AG09319 (cell line): Measurements from ENCODE around the gene CDH4.

Source experiments
- DNase-seq: peaks from one replicate; pipeline ENCODE4 v3.0.0-alpha.2; 2010; ENCODE audit warnings: low read depth; ENCODE audit errors: extremely low read depth
- CTCF ChIP-seq: IDR thresholded peaks from 2 replicates; pipeline ENCODE4 v1.5.1; 2011; ENCODE audit warnings: low read depth, mild to moderate bottlenecking, inconsistent platforms, low read length, moderate library complexity

Gene CDH4

DNA sequence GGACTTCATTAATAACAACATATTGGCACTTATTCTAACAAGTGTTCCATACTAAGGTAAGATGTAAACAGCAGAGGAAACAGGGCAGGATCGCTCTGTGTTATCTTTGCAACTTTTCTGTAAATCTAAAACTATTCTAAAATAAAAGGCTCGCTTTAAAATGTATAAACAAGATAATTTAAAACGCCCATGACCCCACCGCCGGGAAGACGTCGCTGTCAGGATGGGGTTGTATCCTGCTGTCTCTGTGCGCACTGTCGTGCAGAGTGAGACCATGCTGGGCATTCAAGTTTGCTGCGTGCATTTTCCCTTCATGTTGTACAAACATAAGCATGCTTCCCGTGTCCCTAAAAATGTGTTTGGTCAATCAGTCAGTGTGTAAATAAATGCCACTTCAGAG is 255.7 kb downstream of the CDH4 start:
- DNase-seq = no peak
- no peak for TF ChIP-seq CTCF

DNA sequence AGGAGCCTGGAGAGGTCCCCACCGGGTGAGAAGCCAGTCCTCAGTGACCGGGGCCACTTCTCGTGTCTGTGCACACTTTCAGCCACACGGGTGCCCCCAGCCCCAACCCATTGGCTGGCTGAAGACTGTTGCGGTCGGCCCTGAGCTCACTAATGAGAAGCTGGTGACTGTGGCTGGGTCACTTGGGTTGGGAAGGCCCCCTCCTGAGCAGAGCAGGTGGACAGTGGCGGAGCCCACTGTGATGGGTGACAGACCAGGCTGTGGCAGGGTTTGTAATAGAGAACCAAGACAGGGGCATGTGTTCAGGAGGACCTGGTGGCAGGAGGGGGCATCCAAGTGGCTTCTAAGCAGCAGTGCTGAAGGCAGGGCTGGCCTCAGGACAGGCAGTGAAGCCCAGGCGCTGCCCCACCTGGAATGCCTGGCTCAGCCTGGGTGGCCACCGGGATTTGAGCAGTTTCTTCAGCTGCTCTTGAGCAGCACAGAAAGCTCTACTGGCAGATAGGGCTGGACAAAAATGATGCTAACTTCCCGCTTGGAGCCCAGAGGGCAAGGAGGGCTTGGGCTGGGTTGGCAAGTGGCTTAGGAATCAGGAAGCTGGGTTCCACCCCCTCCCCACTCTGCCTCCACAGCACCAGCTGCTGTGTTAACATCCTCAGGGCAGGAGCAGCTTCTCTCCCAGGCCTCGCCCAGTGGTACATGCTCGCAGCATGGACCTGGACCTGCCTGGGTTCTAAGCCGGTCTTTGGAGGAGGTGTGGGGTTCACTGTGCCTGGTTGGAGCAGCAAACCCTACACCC is 256.4 kb downstream of the CDH4 start:
- no peak for TF ChIP-seq CTCF

DNA sequence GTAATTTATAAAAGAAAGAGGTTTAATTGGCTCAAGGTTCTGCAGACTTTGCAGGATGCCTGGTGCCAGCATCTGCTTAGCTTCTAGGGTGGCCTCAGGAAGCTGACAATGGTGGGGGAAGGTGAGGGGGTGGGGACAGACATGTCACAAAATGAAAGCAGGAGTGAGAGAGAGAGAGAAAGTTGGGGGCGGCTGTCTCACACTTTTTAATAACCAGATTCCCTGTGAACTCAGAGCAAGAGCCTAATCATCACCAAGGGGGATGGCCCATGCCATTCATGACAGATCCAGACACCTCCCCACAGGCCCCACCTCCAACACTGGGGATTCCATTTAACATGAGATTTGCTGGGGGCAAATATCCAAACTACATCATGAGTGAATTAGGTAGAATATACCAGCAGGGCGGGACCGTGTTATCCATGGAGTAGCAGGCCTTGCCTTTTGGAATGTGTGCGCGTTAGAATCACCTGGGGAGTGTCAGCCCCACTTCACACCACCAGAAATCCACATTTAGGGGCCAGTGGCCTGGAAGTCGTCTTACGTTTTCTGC is 258.8 kb downstream of the CDH4 start:
- DNase-seq = no peak
- TF ChIP-seq CTCF = no peak

More for the DNA sequence above, 256.4 kb downstream of the CDH4 start:
- no peak for DNase-seq

GRCh38 chr20:61512475-61512874 is 260.4 kb downstream of the CDH4 start:
- no peak for TF ChIP-seq CTCF
- DNase-seq = no peak

DNA sequence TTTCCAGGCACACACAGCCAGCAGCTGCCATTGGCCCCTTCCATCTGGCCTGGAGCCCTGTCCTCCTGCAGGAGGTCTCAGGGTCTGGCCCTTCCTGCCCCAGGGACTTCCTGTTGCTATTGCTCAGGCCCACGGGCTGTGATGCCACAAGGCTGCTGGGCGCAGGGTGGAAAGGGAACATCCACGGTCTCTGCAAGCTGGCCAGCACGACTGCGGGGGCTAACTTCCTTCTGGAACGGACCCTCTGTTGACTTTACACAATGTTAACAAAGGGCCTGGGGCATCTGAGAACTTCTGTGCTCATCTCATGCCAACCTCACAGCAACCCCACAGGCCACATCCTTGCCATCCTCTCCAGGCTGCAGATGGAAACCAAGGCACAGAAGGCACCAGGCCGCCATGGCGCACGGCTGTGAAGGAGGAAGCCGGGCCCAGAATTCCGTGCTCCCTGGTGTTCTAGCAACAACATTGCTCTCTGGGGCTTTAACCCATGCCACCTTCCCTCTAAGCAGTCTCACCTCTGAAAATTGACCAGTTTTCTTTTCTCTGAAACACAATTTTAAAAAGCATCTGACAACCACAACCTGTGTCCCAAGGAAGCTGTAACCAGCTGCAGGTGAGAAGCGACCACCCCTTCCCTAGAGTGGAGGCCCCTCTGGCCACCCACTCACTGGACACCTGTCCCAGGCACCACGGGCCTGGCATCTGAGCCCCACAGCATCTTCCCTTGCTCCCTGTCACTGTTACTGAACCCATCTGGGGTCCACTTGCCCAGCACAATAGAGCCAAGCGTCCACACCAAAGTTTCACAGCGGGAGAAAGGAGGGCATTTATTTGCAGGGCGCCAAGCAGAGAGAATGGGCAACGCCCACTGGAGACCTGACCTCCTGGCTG is 261.3 kb downstream of the CDH4 start:
- no peak for DNase-seq
- TF ChIP-seq CTCF = no peak

DNA sequence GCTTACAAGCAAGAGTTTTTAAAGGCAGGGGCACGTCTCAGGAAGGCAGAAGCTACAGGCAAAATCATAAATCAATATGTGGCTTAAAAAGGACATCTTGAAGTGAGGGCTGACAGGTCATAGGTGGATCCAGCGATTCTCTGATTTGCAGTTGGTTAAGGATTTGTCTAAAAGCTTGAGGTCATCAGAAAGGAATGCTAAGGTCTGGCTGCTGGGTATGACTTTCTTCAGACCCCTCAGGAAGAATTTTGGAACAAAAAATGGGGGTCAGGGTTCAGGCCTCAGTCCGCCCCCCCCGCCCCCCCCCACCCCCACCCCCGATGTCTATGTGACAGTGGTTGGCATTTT is 261.9 kb downstream of the CDH4 start:
- no peak for DNase-seq
- no peak for TF ChIP-seq CTCF

DNA sequence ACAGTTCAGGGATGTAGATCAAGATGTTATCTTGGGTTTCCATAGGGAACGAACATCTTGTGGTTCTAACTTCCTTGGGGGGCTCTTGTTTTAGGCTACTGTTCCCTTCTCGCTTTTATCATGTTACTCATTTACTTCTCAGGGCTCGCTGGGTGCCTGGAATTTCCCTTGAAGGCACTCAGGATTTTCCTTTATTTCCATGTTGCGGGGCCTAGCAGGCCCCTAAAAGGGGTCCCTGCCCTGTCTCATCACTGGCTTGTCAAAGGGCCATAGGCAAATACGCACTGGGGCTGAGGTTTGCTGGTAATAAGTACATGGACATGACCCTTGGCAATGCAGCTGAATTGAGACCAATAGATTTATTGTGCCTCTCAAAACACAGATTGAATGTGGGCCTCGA is 262.3 kb downstream of the CDH4 start:
- TF ChIP-seq CTCF = no peak
- DNase-seq = no peak
